ENCODE measurements around the gene MCL1.

Gene MCL1

DNA sequence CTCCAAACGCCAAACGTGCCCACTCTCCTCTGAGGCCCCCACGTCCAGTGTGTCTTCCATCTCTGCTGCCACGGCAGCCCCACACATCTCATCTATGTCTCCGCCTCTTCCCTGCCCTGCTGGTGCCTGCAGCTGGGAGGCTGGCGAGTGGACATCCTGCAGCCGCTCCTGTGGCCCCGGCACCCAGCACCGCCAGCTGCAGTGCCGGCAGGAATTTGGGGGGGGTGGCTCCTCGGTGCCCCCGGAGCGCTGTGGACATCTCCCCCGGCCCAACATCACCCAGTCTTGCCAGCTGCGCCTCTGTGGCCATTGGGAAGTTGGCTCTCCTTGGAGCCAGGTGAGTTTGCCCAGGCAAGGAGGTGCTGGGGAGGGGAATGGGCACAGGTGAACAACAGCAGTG, 21.6 kb downstream of the MCL1 start:
- DNase-seq (ENCODE audit: insufficient read length, low spot score) = no peak
- no peak for FAIRE-seq
- TF ChIP-seq TAF1 (IDR thresholded peaks at IDR 0.05; ENCODE audit: low read depth, low read length) (no peak), POU2F2 (IDR thresholded peaks at IDR 0.05; ENCODE audit: low read depth, low read length) (no peak), PAX5 (IDR thresholded peaks at IDR 0.05; ENCODE audit: insufficient read depth, low read length, severe bottlenecking) (no peak), SPI1 (IDR thresholded peaks at IDR 0.05; ENCODE audit: low read depth, low read length) (no peak), POLR2AphosphoS5 (IDR thresholded peaks at IDR 0.05; ENCODE audit: low read depth, low read length) (no peak)

DNA sequence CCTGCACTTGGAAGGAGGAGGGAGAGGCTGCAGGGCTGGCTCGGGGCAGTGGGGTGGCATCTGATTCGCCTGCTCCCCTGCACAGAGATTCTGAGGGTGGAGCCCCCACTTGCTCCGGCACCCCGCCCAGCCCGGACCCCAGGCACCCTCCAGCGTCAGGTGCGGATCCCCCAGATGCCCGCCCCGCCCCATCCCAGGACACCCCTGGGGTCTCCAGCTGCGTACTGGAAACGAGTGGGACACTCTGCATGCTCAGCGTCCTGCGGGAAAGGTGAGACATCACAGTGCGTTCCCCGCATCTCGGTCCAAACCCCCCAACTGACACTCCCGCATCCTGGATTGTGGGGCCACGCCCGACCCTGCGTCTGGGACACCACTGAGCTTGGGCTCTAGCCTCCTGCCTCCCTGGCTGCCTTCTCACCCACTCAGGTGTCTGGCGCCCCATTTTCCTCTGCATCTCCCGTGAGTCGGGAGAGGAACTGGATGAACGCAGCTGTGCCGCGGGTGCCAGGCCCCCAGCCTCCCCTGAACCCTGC, 22.3 kb downstream of the MCL1 start:
- no peak for TF ChIP-seq TAF1 (IDR thresholded peaks at IDR 0.05; ENCODE audit: low read depth, low read length)
- TF ChIP-seq POLR2A (IDR thresholded peaks at IDR 0.05; ENCODE audit: low read depth, low read length) = no peak
- no peak for TF ChIP-seq POU2F2 (IDR thresholded peaks at IDR 0.05; ENCODE audit: low read depth, low read length)
- no peak for TF ChIP-seq POLR2AphosphoS5 (IDR thresholded peaks at IDR 0.05; ENCODE audit: low read depth, low read length)
- TF ChIP-seq PAX5 (IDR thresholded peaks at IDR 0.05; ENCODE audit: insufficient read depth, low read length, severe bottlenecking) = no peak
- no peak for TF ChIP-seq SPI1 (IDR thresholded peaks at IDR 0.05; ENCODE audit: low read depth, low read length)
- no peak for FAIRE-seq
- no peak for DNase-seq (ENCODE audit: insufficient read length, low spot score)

DNA sequence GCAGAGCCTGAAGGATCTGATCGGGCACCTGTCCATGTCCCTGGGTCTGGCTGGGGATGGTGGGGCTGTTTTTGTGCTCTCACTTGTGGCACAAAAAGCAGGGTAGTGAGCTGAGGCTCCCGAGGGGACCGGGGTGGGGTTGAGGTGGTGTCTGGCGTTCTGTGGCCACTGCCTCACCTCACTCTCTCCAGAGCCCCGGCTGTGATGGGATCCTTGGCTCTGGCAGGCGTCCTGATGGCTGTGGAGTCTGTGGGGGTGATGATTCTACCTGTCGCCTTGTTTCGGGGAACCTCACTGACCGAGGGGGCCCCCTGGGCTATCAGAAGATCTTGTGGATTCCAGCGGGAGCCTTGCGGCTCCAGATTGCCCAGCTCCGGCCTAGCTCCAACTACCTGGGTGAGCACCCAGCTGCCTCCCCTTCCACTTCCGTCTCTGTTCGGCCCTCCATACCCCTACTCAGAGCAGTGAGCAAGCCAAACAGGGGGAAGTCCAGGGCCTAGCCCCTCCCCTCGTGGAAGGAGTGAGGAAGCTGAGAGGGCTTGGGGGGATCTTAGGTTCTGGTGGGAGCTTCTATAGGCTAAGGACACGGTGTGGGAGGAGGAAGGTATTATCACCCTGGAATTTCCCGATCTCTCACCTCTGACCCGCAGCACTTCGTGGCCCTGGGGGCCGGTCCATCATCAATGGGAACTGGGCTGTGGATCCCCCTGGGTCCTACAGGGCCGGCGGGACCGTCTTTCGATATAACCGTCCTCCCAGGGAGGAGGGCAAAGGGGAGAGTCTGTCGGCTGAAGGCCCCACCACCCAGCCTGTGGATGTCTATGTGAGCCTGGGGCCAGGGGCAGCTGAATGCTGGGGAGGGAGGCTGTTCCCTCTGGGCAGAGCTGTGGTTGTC, 23.2 kb downstream of the MCL1 start:
- TF ChIP-seq PAX5 (IDR thresholded peaks at IDR 0.05; ENCODE audit: insufficient read depth, low read length, severe bottlenecking) (no peak), POLR2AphosphoS5 (IDR thresholded peaks at IDR 0.05; ENCODE audit: low read depth, low read length) (no peak), POLR2A (IDR thresholded peaks at IDR 0.05; ENCODE audit: low read depth, low read length) (no peak), SPI1 (IDR thresholded peaks at IDR 0.05; ENCODE audit: low read depth, low read length) (no peak), POU2F2 (IDR thresholded peaks at IDR 0.05; ENCODE audit: low read depth, low read length) (no peak), TAF1 (IDR thresholded peaks at IDR 0.05; ENCODE audit: low read depth, low read length) (no peak)
- DNase-seq (ENCODE audit: insufficient read length, low spot score) (no peak), FAIRE-seq (no peak)

DNA sequence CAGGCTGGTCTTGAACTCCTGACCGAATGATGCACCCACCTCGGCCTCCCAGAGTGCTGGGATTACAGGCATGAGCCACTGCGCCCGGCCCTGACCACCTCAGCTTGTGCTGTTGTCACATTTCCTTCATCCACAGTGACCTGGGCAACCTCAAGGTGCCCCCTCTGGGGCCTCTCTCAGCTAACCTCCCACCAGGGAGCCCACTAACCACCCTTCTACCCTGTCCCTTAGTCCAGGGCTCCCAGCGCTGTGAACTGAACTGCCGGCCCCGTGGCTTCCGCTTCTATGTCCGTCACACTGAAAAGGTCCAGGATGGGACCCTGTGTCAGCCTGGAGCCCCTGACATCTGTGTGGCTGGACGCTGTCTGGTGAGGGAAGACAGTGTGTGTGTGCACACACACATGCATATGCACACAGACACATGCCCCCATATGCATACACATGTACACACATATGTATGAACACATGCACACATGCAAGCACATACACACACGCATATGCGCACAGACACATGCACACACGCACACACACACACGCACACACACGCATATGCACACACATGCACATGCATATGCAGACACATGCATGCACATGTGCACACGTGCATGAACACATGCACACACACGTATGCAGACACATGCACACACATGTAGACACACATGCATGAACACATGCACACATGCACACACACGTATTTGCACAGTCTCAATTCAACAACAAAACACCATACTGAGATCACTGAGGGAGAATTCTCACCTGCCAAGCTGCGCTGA, 24.0 kb downstream of the MCL1 start:
- no peak for TF ChIP-seq POLR2A (IDR thresholded peaks at IDR 0.05; ENCODE audit: low read depth, low read length)
- TF ChIP-seq POLR2AphosphoS5 (IDR thresholded peaks at IDR 0.05; ENCODE audit: low read depth, low read length) = no peak
- no peak for TF ChIP-seq POU2F2 (IDR thresholded peaks at IDR 0.05; ENCODE audit: low read depth, low read length)
- no peak for TF ChIP-seq PAX5 (IDR thresholded peaks at IDR 0.05; ENCODE audit: insufficient read depth, low read length, severe bottlenecking)
- TF ChIP-seq TAF1 (IDR thresholded peaks at IDR 0.05; ENCODE audit: low read depth, low read length) = no peak
- TF ChIP-seq SPI1 (IDR thresholded peaks at IDR 0.05; ENCODE audit: low read depth, low read length) = no peak
- FAIRE-seq (peak; percentile 77), DNase-seq (ENCODE audit: insufficient read length, low spot score) (no peak)

- DNase-seq (ENCODE audit: insufficient read length, low spot score) (no peak), FAIRE-seq (no peak)
- no peak for TF ChIP-seq PAX5 (IDR thresholded peaks at IDR 0.05; ENCODE audit: insufficient read depth, low read length, severe bottlenecking)
- no peak for TF ChIP-seq POLR2AphosphoS5 (IDR thresholded peaks at IDR 0.05; ENCODE audit: low read depth, low read length)
Measured at GRCh38 chr1:150554086-150554452, 25.3 kb downstream of the MCL1 start.

- TF ChIP-seq POLR2AphosphoS5 (IDR thresholded peaks at IDR 0.05; ENCODE audit: low read depth, low read length) = no peak
- no peak for TF ChIP-seq POU2F2 (IDR thresholded peaks at IDR 0.05; ENCODE audit: low read depth, low read length)
- no peak for TF ChIP-seq PAX5 (IDR thresholded peaks at IDR 0.05; ENCODE audit: insufficient read depth, low read length, severe bottlenecking)
- no peak for TF ChIP-seq POLR2A (IDR thresholded peaks at IDR 0.05; ENCODE audit: low read depth, low read length)
- FAIRE-seq (no peak), DNase-seq (ENCODE audit: insufficient read length, low spot score) (no peak)
Measured at GRCh38 chr1:150553392-150554085, 25.9 kb downstream of the MCL1 start.

DNA sequence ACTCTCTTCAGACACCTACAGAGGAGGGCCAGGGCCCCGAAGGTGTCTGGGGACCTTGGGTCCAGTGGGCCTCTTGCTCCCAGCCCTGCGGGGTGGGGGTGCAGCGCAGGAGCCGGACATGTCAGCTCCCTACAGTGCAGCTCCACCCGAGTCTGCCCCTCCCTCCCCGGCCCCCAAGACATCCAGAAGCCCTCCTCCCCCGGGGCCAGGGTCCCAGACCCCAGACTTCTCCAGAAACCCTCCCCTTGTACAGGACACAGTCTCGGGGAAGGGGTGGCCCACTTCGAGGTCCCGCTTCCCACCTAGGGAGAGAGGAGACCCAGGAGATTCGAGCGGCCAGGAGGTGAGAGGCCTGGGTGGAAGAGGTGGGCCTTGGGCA, 26.5 kb downstream of the MCL1 start:
- TF ChIP-seq POU2F2 (IDR thresholded peaks at IDR 0.05; ENCODE audit: low read depth, low read length) (no peak), TAF1 (IDR thresholded peaks at IDR 0.05; ENCODE audit: low read depth, low read length) (no peak), POLR2A (IDR thresholded peaks at IDR 0.05; ENCODE audit: low read depth, low read length) (no peak), POLR2AphosphoS5 (IDR thresholded peaks at IDR 0.05; ENCODE audit: low read depth, low read length) (no peak), PAX5 (IDR thresholded peaks at IDR 0.05; ENCODE audit: insufficient read depth, low read length, severe bottlenecking) (no peak), SPI1 (IDR thresholded peaks at IDR 0.05; ENCODE audit: low read depth, low read length) (no peak)
- DNase-seq (ENCODE audit: insufficient read length, low spot score) (no peak), FAIRE-seq (no peak)

DNA sequence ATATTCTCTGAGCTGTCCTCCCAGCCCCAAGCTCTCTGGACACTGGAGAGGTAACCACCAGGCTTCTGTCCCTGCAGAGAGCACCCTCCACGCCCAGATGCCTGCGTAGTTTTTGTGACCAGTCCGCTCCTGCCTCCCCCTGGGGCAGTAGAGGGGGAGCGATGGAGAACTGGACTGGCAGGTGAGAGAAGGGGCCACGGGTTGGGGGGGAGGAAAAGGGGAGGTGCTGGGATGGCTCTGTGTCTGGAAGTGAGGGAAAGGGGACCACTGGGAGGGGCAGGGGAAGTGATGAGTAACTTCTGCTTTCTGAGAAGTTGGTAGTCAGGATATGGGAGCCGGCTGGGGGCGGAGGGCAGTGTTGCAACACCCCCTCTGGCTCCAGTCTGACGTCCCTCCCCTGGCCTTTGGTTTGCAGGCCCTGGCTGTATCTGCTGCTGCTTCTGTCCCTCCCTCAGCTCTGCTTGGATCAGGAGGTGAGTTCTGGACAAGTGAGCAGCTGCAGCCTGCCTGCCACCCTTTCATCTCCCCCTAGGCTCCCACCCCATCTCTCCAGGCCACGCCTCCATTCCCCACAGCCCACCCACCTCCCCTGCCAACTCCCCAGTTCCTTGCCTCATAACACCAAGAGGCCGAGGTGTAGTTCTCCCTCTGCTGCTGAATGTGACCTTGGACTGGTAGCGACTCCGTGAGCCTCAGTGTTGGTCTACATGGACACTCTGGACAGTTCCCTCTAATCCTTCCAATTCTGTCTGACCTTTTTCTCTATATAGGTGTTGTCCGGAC, 27.1 kb downstream of the MCL1 start:
- no peak for DNase-seq (ENCODE audit: insufficient read length, low spot score)
- FAIRE-seq = no peak
- TF ChIP-seq POLR2AphosphoS5 (IDR thresholded peaks at IDR 0.05; ENCODE audit: low read depth, low read length) = no peak

- DNase-seq (ENCODE audit: insufficient read length, low spot score) = no peak
- TF ChIP-seq SPI1 (IDR thresholded peaks at IDR 0.05; ENCODE audit: low read depth, low read length) (no peak), PAX5 (IDR thresholded peaks at IDR 0.05; ENCODE audit: insufficient read depth, low read length, severe bottlenecking) (no peak)
- FAIRE-seq = no peak
Measured at GRCh38 chr1:150551784-150552127, 27.7 kb downstream of the MCL1 start.
